ENCODE data around the gene NCEH1. TPM values are rescaled to one million over a fixed set of nuclear protein-coding genes. Genes with fewer than 3 reads are reported as not detected.

NCEH1 gene
- total RNA-seq, 2 donors from 2014 or later, result 9.1 to 12.7 TPM

- intact Hi-C loops (cut with DNase I), result no loop called here
- H3K4me3 ChIP-seq, result no peak overlapping the region
- H3K36me3 ChIP-seq, result no peaks in the 10 kb centered on the region
- H3K9me3 ChIP-seq, result no peaks in the 10 kb centered on the region
- no peaks in the 10 kb centered on the region for H3K4me1 ChIP-seq (replicated peaks)
- TF ChIP-seq POLR2A (IDR thresholded peaks at IDR 0.05) (no peak), POLR2AphosphoS5 (IDR thresholded peaks at IDR 0.05) (peak; percentile 23)
- TF ChIP-seq, protein P1, sequence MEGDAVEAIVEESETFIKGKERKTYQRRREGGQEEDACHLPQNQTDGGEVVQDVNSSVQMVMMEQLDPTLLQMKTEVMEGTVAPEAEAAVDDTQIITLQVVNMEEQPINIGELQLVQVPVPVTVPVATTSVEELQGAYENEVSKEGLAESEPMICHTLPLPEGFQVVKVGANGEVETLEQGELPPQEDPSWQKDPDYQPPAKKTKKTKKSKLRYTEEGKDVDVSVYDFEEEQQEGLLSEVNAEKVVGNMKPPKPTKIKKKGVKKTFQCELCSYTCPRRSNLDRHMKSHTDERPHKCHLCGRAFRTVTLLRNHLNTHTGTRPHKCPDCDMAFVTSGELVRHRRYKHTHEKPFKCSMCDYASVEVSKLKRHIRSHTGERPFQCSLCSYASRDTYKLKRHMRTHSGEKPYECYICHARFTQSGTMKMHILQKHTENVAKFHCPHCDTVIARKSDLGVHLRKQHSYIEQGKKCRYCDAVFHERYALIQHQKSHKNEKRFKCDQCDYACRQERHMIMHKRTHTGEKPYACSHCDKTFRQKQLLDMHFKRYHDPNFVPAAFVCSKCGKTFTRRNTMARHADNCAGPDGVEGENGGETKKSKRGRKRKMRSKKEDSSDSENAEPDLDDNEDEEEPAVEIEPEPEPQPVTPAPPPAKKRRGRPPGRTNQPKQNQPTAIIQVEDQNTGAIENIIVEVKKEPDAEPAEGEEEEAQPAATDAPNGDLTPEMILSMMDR (IDR thresholded peaks at IDR 0.05), result no peak
- 34% methylated on average over 5 of the region's 5 CpGs for WGBS
- peak overlapping the region in 1 of 2 donors; percentile 36 for H3K27ac ChIP-seq
- no peaks in the 10 kb centered on the region for H3K27me3 ChIP-seq (replicated peaks; ENCODE audit: insufficient read depth)
- no peak for DNase-seq (ENCODE audit: low spot score)
These were observed 14.5 kb downstream of the NCEH1 start for GRCh38 chr3:172696357-172696756.

DNA sequence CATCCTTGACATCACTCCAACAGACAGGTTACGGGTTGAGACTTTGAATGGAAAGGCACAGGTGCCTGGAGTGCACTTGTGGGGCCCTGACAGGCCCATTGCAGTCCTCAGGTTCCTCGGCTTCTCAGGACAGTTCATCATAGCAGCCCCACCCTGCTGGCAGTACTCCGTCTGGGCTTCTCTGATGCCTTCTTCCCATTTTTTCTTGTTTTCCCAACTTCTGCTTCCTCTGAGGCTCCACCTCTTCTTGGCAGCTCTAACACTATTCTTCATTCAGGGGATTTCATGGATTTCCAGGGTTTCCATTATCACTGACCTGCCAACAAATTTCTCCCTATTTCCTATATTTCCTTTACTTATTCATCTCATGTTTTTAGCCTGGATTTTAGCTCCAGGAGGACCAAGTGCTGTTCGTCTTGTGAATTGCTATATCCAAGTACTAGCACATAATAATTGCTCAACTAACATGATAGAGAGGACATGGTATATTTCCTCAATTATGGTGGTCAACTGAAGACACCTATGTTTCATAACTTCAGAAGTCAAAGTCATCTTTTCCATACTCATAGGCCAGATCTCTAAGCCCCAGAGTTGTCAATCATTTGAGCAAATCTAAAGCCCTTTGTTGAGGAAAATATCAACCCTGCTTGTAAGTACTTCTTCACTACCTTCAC is 16.2 kb downstream of the NCEH1 start:
- WGBS, result 94% methylated on average over 4 of the region's 4 CpGs
- Histone ChIP-seq H3K9me3 (no peaks in the 10 kb centered on the region), H3K4me3 (no peak overlapping the region), H3K27me3 (replicated peaks; ENCODE audit: insufficient read depth) (no peaks in the 10 kb centered on the region), H3K27ac (no peak overlapping the region), H3K36me3 (no peaks in the 10 kb centered on the region), H3K4me1 (replicated peaks) (no peaks in the 10 kb centered on the region)
- intact Hi-C loops (cut with DNase I), result no loop called here
- DNase-seq (ENCODE audit: low spot score), result no peak
- TF ChIP-seq, protein P1 (IDR thresholded peaks at IDR 0.05), result no peak
- TF ChIP-seq POLR2A (IDR thresholded peaks at IDR 0.05), result no peak
- TF ChIP-seq POLR2AphosphoS5 (IDR thresholded peaks at IDR 0.05), result no peak

DNA sequence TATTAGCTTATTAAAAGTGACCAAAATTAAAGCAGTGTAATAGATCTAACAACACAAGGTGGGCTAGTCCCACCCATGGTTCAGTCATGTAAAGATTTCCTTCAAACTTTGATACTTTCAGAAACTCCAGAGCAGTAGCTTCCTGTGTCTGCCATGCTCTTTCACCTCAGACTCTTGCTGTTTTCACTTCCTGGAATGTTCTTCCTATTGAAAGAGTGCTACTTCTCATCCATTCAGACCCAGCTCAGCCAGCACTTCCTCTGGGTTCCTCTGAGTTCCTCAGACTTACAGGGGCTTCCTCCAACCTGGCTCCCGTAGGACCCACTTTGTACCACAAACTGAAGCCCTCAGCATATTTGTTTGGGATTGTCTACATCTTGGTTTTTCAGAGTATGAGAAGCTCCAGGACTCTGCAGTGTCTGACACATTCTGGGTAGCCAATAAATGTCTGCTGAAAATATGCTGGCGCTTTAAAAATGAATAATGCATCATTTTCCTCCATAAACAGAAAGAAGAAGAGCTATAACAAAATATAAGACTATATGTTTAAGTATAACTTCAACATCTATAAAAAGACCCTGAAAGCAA is 18.0 kb downstream of the NCEH1 start:
- peak overlapping the region; percentile 32 to 36 for H3K27ac ChIP-seq
- no peak overlapping the region for H3K4me3 ChIP-seq
- TF ChIP-seq POLR2A (IDR thresholded peaks at IDR 0.05) (no peak), POLR2AphosphoS5 (IDR thresholded peaks at IDR 0.05) (no peak)
- TF ChIP-seq, protein P1 (IDR thresholded peaks at IDR 0.05), result no peak
- intact Hi-C loops (cut with DNase I), result no loop called here
- DNase-seq (ENCODE audit: low spot score), result no peak
- H3K4me1 ChIP-seq (replicated peaks), result no peaks in the 10 kb centered on the region
- H3K27me3 ChIP-seq (replicated peaks; ENCODE audit: insufficient read depth), result no peaks in the 10 kb centered on the region
- no peaks in the 10 kb centered on the region for H3K9me3 ChIP-seq
- no peaks in the 10 kb centered on the region for H3K36me3 ChIP-seq
- WGBS, result 66% methylated on average over 2 of the region's 2 CpGs

DNA sequence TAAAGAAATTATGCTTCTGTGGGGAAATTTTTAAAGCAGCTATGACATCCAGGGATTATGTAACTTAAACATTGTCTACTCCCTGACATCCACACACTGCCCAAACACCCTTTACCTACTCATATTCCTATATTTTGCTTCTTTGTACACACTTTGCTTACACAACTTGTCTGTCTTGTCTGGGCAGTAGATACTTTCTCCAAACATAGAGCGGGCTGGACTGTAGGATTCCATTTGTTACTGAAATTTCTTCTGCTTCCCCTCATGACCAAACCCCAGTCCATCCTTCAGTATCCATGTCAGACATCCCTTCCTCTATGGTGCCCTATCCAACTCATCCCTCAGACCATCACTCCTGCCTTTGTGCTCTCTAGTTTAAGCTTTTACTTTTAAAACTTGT is 19.9 kb downstream of the NCEH1 start:
- 52% methylated on average over 1 of the region's 1 CpG for WGBS
- Histone ChIP-seq H3K27ac (peak overlapping the region in 1 of 2 donors; percentile 36), H3K27me3 (replicated peaks; ENCODE audit: insufficient read depth) (no peaks in the 10 kb centered on the region), H3K36me3 (no peaks in the 10 kb centered on the region), H3K4me1 (replicated peaks) (no peaks in the 10 kb centered on the region), H3K9me3 (no peaks in the 10 kb centered on the region), H3K4me3 (no peak overlapping the region)
- no peak for DNase-seq (ENCODE audit: low spot score)
- intact Hi-C loops (cut with DNase I), result no loop called here
- TF ChIP-seq POLR2A (IDR thresholded peaks at IDR 0.05), result no peak
- TF ChIP-seq, protein P1 (IDR thresholded peaks at IDR 0.05), result no peak
- no peak for TF ChIP-seq POLR2AphosphoS5 (IDR thresholded peaks at IDR 0.05)

GRCh38 chr3:172688588-172688987 is 22.3 kb downstream of the NCEH1 start:
- 85% methylated on average over 4 of the region's 4 CpGs for WGBS
- no peaks in the 10 kb centered on the region for H3K36me3 ChIP-seq

More at GRCh38 chr3:172688588-172688987, 22.3 kb downstream of the NCEH1 start:
- intact Hi-C loops (cut with DNase I), result no loop called here
- TF ChIP-seq, protein P1 (IDR thresholded peaks at IDR 0.05), result no peak
- TF ChIP-seq POLR2A (IDR thresholded peaks at IDR 0.05) (no peak), POLR2AphosphoS5 (IDR thresholded peaks at IDR 0.05) (no peak)
- Histone ChIP-seq H3K27me3 (replicated peaks; ENCODE audit: insufficient read depth) (no peaks in the 10 kb centered on the region), H3K9me3 (no peaks in the 10 kb centered on the region), H3K27ac (no peak overlapping the region), H3K4me1 (replicated peaks) (no peaks in the 10 kb centered on the region), H3K4me3 (no peak overlapping the region)
- no peak for DNase-seq (ENCODE audit: low spot score)

All from prostate gland (tissue), 2 donors.